CD4-positive, alpha-beta T cell treated with Interleukin-21 for 1 hour (primary cell): ENCODE results near the gene IL12RB1.

Source experiments
- DNase-seq: peaks from one replicate; pipeline ENCODE4 v3.0.0-alpha.2; 2020

The IL12RB1 gene

DNA sequence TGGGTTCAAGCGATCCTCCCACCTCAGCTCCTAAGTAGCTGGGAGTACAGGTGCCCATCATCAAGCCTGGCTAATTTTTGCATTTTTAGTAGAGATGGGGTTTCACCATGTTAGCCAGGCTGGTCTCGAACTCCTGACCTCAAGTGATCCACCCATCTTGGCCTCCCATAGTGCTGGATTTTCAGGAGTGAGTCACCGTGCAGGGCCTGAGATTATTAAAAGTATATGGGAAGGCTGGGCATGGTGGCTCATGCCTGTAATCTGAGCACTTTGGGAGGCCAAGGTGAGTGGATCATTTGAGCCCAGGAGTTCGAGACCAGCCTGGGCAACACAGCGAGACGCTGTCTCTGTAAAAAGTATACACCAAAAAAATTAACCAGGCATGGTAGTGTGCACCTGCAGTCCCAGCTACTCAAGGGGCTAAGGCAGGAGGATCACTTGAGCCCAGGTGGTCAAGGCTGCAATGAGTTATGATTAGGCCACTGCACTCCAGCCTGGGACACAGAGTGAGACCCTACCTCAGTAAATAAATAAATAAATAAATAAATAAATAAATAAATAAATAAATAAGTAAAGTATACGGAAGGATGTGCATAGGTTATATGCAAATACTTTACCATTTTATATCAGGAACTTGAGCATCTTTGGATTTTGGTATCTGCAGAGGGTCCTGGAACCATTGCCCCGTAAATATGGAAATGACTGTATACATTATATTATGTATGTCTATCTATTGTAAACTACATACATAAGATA, 854 bp downstream of the IL12RB1 start:
- DNase-seq: no peak

DNA sequence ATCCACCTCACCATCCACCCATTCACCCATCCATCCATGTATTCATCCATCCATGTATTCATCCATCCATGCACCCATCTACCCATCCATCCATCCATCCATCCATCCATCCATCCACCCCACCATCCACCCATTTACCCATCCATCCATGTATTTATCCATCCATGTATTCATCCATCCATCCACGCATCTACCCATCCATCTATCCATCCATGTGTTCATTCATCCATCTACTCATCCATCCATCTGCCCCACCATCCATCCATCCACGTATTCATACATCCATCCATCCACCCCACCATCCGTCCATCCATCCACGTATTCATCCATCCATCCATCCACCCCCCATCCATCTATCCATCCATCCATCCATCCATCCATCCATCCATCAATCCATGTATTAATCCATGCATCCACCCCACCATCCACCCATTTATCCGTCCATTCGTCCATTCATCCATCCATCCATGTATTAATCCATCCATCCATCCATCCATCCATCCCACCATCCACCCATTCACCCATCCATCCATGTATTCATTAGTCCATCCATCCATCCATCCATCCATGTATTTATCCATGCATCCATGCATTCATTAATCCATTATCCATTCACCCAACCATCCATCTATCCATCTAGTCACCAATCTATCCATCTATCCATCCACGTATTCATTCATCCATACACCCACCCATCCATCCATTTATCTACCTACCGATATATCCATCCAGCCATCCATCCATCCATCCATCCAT, 2.6 kb downstream of the IL12RB1 start:
- DNase-seq: no peak

DNA sequence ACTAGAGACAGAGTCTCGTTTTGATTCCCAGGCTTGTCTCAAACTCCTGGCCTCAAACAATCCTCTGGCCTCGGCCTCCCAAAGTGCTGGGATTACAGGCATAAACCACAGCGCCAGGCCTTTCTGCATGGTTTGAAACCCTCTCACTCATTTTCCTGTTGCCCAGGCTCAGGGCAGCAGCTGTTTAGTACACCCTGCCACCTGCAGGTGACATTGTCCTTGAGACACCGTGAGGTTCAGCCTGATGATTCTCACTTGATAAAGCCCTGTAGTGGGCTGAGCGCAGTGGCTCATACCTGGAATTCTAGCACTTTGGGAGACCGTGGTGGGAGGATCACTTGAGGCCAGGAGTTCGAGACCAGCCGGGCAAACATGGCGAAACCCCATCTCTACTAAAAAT, 12.5 kb downstream of the IL12RB1 start:
- no peak for DNase-seq

DNA sequence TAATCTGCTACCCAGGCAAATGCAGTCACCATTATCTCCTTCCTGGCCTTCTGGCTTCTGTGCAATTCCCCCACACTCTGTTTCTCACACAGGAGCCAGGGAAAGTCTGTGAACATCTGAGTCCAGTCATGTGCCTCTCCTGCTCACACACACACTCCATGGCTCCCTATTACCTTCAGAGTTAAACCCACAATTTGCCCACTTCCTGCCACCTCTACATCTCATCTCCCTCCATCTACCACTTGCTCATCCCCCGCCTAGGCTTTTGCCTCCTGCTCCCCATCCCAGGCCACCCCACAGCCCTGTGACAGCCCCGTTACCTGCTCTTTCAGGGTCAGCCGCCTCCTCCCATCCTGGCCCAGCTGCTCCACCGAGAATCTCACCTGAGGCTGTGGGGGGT, 13.5 kb downstream of the IL12RB1 start:
- DNase-seq: no peak

DNA sequence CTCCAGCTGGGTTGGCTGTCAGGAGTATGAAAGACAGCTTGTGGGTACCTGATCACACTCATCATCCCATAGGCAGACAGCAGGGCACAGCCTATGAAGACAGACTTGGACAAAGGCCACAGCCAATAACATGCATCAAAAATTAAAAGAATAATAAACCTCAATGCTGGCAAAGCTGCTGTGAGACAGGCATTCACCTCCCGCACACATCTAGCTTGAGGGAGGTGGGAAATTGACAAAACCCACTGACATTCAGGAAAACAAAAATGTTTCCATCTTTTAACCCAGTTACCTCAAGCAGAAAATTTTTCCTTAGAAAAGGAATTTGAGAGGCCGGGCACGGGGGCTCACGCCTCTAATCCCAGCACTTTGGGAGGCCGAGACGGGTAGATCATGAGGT, 14.4 kb downstream of the IL12RB1 start:
- DNase-seq: no peak

DNA sequence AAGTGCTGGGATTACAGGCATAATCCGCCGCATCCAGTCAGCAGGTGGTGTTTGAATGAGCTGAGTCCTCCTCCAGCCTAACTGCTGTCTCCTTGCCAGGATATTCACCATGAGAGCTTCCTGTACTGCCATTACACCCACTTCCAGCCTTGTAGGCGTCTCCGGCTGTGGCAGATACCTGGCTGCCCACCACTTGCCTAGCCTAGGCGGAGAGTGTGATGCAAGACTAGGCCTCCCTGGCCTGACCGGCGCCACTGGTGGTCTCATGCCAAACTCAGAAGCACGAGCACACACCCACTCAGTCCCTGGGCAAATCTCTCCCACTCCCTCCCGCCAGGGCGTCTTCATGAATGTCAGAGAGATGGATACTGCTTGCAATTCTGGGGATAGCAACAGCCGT, 16.6 kb downstream of the IL12RB1 start:
- no peak for DNase-seq

DNA sequence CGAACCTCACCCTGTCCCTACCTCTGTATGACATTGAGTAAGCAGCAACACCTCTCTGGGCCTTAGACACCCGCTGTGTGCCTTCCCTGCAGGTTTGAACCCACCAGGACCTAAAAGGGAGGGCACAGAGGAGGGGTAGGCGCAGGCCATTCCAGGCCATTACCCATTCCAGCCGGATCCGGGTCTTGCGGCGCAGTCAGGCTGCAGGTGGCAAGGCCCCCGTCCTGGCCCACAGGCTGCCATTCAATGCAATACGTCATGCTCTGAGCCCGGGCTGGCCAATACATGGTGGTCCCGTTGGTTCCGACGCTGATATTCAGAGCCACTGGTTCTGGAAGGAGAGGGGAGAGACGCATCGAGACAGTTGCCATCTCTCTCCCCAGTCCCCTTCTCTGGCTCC, 17.4 kb downstream of the IL12RB1 start:
- DNase-seq: no peak

DNA sequence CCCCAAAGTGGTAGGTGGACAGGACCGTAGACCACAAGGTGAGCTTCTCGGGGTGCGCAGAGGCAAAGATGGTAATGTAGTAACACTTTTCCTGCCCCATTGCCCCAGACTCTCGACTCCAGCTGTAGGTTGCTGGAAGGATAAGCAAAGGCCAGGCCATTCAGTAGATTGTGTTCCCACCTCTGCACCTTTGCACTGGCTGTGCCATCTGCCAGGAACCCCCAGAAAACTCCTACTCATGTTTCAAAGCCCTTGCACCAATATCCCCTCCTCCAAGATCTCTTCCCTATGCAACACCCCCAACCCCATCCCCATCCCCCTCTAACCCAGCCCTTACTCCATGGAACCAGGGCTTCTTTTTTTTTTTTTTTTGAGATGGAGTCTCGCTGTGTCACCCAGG, 18.3 kb downstream of the IL12RB1 start:
- DNase-seq: no peak

DNA sequence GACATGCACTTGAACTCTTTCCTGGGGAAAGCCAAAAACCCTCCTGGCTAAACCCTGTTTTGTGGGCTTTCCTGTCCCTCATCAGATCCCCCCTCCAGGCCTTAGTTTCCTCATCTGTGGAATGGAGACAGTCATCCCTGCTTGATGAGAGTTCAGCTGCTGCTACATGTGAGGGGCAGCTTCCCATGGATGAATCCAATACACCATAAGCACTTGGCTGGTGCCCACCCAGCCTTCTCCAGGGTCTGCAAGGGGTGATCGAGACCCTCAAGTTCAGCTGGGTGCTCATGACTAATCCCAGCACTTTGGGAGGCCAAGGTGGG, 21.6 kb downstream of the IL12RB1 start:
- DNase-seq: no peak

DNA sequence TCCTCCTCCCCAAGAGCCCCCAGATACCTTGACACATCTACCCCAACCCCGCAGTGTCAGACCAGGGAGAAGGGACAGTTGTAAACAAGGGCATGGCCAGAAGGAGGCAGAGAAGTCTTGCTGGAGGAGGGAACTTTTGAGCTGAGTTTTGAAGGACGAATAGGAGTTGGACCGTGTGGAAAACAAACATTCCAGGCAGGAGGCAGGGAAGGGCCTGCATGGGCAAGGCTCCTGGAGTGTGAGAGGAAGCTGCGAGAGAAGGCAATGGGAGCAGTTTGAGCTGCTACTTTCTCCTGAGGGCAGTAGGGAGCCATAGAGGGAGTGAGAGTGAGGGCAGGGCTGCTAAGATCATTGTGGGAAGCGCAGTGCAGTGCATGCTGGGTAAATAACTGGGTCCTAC, 23.3 kb downstream of the IL12RB1 start:
- DNase-seq: no peak

DNA sequence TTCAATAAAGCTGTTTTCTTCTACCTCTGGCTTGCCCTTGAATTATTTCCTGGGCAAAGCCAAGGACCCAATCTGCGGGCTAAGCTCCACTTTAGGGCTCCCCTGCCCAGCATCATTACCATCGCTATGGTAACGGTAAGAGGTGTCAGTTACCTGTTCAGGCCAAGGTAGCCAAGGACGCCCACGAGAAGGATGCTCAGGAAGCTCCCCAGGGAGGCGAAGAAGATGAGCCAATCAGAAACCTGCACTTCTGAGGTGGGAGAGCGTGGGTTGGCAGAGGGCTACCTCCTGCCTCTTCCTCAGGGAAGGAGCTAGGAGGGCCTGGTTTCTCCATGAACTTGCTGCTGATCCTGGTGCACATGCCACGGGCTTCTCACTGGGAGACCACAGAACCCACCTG, 24.7 kb downstream of the IL12RB1 start:
- no peak for DNase-seq

DNA sequence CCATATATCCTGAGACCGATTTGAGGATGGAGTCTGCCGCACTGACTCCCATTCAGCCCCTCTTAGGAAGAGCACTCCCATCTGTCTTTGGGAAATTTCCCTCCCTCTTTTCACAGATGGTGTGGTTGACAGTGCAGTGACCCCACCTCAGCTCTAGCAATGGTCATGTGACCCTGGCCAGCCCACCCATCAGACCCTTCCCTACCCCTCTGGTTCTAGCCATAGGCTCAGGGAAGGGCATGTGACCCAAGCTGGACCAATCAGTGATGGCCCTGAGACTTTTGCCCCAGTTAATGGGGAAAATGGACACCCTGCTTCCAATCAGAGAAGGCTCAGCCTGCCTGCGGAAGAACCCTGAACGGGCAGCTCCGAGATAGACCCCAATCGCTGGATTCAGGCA, 26.3 kb downstream of the IL12RB1 start:
- DNase-seq: no peak

DNA sequence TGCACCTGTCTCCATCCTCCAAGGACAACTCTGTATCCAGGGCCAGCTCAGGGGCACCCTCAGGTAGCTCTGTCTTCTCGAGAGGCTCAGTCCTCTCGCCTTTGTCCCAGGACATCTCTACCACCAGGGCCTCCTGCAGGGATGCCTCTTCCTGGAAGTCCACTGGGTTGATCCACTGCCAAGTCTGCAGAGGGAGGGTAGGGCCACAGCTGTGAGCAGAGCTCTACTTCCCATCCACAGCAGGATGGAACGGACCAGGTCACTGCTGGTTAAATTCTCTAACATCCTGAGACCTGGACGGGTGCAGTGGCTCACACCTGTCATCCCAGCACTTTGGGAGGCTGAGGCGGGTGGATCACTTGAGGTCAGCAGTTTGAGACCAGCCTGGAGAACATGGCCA, 26.8 kb downstream of the IL12RB1 start:
- DNase-seq: no peak

DNA sequence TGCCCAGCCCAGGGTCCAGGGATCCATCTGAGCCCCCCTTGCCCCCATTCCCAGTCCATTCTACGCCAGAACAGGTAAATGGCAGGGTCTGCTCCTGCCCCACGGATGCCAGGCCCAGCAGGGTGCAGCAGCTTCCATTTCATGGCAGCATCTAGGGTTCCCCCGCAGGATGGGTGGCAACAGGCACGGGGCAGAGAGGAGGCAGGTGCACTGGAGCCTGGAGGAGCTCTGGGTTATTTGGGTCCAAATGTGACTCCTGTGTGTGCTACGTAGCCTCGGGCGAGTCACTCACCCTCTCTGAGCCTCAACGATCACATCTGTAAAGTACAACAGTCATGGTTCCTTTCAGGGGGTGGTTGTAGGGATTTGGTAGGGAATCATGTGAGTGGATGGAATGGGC, 27.4 kb downstream of the IL12RB1 start:
- no peak for DNase-seq

DNA sequence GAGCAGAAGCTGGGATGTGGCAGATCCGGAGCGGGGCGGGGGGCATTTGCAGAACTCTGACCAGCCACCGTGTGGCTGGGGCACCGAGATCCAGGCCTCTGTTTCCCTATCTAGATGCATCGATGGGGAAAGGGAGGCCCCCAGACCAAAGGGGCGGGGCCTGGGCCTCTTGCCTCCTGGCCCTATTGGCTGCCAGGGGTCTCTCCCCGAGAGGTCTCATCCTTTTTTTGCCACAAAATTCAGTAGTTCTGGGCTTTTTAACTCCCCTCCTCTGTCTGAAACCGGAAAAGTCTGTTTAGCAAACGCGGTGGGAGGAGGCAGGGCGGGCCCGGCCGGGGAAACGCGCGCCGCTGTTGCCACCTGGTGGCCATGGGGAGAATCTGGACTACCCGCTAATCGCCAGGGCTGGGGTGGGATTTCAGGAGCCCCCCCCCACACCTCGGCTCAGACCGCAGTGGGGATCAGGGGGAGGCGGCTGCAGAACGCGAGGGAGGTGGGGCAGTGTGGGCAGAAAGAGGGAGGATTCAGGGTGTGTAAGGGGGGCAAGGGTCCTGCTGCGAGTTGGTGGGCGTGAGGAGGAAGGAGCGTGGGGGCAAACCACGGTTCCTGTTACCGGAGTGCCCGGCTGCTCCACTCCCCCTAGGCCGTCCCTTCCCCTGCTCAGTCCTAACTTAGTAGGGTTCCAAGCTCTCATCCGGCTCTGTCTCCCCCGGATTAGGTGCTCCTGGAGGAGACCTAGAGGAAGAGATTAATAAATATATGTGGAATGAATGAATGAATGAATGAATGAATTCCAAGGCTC, 28.3 kb downstream of the IL12RB1 start:
- DNase-seq: peak; percentile 84

DNA sequence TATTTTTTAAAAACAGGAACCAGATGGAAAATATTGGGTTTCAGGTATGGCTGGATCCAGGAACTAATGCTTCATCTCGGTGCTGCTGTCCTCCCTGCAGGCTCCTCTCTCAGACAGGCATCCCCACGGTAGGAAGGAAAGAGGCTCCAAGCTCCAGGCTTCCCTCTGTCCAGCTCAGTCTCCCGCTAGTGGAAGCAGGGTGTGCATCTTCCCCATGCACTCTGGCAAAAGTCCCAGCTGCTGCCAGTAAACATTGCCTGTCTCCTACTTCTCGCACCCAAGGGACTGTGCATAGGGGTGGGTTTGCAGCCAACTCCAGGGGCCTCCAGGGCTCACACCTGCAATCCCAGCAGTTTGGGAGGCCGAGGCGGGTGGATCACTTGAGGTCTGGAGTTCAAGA, 29.2 kb downstream of the IL12RB1 start:
- no peak for DNase-seq

DNA sequence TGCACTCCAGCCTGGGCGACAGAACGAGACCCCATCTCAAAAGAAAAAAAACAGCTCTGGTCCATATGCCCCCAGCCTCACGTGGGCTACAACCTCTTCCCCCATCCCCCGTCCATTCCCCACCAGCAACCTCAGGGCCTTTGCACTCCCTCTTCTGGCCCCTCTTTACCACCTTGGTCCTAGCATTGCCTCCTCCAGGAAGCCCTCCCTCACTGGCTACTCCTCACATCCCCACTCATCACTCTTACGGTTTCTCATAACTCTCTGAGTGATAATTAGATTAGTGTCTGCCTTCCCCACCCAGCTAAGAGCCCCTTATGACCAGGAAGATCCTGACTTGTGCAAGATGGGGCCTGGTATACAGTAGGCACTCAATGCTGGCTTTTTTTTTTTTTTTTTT, 30.8 kb downstream of the IL12RB1 start:
- no peak for DNase-seq

DNA sequence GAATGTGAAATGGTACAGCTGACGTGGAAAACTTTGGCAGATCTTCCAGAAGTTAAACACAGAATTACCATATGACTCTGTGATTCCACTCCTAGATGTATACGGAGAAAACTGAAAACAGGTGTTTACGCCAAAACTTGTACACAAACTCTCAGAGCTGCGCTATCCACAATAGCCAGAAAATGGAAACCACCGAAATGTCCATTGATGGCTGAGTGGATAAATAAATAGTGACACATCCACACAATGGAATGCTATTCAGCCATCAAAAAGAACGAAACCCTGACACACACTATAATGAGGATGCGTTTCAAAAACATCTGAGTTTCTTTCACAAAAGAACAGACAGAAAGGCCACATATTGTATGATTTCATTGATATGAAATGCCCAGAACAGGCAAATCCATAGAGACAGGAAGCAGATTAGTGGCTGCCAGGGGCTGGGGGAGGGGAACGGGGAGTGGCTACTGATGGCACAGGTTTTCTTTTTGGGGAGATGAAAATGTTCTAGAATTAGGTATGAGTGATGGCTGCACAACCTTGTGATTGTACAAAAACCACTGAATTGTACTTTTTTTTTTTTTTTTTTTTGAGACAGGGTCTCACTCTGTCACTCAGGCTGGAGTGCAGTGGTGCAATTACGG, 33.0 kb downstream of the IL12RB1 start:
- DNase-seq: no peak

DNA sequence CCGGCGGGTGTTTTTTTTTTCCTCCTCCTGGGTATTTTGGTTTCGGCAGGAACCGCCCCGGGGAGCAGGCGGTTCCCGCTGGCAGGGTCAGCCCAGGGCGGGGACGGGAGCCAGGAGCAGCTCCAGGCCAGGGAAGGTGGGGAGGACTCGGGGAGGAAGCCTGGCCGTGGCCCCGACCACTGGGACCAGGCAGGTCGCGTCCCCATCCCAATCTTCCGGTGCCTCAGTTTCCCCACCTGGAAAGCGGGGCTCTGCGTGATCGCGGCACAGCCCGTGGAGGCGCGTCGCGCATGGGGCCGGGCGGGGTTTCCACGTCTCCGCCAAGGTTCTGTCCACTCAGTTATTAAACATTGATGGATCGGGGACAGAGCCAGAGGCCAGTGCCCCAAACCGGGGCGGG, 34.8 kb downstream of the IL12RB1 start:
- no peak for DNase-seq

DNA sequence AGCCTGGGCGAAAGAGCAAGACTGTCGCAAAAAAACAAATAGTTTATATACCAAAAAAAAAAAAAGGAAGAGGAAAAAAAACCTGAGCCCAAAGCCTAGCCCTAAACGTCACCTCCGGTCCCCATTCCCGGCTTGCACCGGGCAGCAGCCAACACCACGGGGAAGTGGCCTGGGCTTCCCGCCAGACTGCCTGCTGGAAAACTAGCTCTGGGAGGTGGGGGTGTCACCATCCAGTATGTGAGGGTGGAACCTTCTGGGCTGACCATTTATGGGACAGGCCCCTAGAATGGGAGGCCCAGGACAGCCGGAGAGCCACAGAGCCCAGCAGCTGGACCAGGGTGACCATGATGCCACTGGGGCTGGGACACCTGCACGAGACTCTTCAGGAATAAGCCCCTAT, 37.3 kb downstream of the IL12RB1 start:
- no peak for DNase-seq

DNA sequence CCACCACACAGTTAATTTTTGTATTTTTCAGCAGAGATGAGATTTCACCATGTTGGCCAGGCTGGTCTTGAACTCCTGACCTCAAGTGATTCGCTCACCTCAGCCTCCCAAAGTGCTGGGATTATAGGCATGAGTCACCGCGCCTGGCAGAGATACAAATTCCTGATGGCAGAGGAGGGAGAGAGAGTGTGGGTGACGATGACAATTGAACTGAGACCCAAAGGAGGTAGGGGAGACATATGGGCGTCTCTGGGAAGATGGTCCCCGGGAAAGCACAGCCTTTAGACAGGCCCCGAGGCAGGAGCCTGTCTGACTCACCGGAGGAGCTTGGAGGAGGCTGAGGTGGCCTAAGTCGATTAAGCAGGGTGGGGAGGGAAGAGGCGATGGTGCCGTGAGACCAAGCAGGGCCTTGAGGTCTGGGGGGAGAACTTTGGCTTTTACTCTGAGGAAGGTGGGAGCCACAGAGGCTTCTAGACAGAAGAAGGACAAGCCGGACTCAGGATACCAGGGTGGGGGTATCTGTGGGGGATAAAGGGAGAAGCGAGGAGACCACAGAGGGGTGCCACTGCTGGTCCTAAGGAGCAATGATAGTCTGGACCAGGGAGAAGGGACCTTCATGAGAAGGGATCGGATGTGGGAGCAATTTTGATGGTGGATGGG, 40.5 kb downstream of the IL12RB1 start:
- DNase-seq: no peak

DNA sequence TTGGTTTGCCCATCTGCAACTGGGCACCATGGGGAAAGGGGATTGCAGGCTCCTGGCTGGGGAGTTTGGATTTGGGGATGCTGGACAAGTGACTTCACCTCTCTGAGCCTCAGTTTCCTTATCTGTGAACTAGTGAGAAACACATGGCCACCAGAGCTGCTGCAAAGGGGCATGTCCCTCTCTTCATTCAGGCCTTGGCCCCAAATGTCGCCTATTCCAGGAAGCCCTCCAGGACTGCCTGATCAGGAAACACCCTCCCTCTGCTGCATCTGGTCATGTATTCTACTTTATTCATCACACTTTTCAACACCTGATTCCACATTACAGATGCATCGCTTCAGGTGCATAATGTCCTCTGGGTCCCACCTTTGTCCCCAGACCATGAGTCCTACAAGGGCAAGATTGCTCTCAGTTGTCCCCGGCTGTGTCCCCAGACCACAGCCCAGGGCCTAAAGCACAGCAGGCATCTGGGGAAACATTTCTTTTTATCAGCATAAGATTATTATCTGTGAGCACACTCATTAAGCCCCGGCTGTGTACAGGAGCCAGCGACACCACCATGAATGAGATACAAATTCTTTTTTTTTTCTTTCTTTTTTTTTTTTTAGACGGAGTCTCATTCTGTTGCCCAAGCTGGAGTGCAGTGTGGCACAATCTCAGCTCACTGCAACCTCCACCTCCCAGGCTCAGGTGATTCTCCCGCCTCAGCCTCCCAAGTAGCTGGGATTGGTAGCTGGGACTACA, 41.3 kb downstream of the IL12RB1 start:
- DNase-seq: no peak
